ENCODE data around the gene USH2A.

USH2A gene

GRCh38 chr1:215889871-215890270 is 533.4 kb downstream of the USH2A start:
- DNase-seq = no peak
- TF ChIP-seq GATA1 (IDR thresholded peaks at IDR 0.05; ENCODE audit: low read depth, low read length) (no peak), POLR2A (IDR thresholded peaks at IDR 0.05; ENCODE audit: low read length) (no peak)

- TF ChIP-seq POLR2A (IDR thresholded peaks at IDR 0.05; ENCODE audit: low read length) (no peak), GATA1 (IDR thresholded peaks at IDR 0.05; ENCODE audit: low read depth, low read length) (no peak)
- DNase-seq = no peak
These were observed 535.1 kb downstream of the USH2A start for GRCh38 chr1:215888159-215888558.

- no peak for TF ChIP-seq GATA1 (IDR thresholded peaks at IDR 0.05; ENCODE audit: low read depth, low read length)
- no peak for TF ChIP-seq POLR2A (IDR thresholded peaks at IDR 0.05; ENCODE audit: low read length)
- DNase-seq = no peak
These were observed 535.6 kb downstream of the USH2A start for GRCh38 chr1:215887627-215888026.

- DNase-seq = no peak
- no peak for TF ChIP-seq GATA1 (IDR thresholded peaks at IDR 0.05; ENCODE audit: low read depth, low read length)
- TF ChIP-seq POLR2A (IDR thresholded peaks at IDR 0.05; ENCODE audit: low read length) = no peak
These were observed 540.2 kb downstream of the USH2A start for GRCh38 chr1:215883004-215883403.

- no peak for TF ChIP-seq GATA1 (IDR thresholded peaks at IDR 0.05; ENCODE audit: low read depth, low read length)
- TF ChIP-seq POLR2A (IDR thresholded peaks at IDR 0.05; ENCODE audit: low read length) = no peak
- DNase-seq = no peak
These were observed 544.4 kb downstream of the USH2A start for GRCh38 chr1:215878843-215879242.

GRCh38 chr1:215878128-215878527 is 545.1 kb downstream of the USH2A start:
- no peak for TF ChIP-seq GATA1 (IDR thresholded peaks at IDR 0.05; ENCODE audit: low read depth, low read length)
- TF ChIP-seq POLR2A (IDR thresholded peaks at IDR 0.05; ENCODE audit: low read length) = no peak
- no peak for DNase-seq

- TF ChIP-seq POLR2A (IDR thresholded peaks at IDR 0.05; ENCODE audit: low read length) = no peak
- TF ChIP-seq GATA1 (IDR thresholded peaks at IDR 0.05; ENCODE audit: low read depth, low read length) = no peak
- no peak for DNase-seq
These were observed 545.7 kb downstream of the USH2A start for GRCh38 chr1:215877452-215877951.

- TF ChIP-seq POLR2A (IDR thresholded peaks at IDR 0.05; ENCODE audit: low read length) (no peak), GATA1 (IDR thresholded peaks at IDR 0.05; ENCODE audit: low read depth, low read length) (no peak)
- no peak for DNase-seq
These were observed 547.5 kb downstream of the USH2A start for GRCh38 chr1:215875712-215876111.

GRCh38 chr1:215875236-215875635 is 548.0 kb downstream of the USH2A start:
- TF ChIP-seq GATA1 (IDR thresholded peaks at IDR 0.05; ENCODE audit: low read depth, low read length) = no peak
- no peak for TF ChIP-seq POLR2A (IDR thresholded peaks at IDR 0.05; ENCODE audit: low read length)
- no peak for DNase-seq

GRCh38 chr1:215872658-215873057 is 550.6 kb downstream of the USH2A start:
- DNase-seq = no peak
- TF ChIP-seq GATA1 (IDR thresholded peaks at IDR 0.05; ENCODE audit: low read depth, low read length) (no peak), POLR2A (IDR thresholded peaks at IDR 0.05; ENCODE audit: low read length) (no peak)

GRCh38 chr1:215868500-215868899 is 554.7 kb downstream of the USH2A start:
- no peak for TF ChIP-seq GATA1 (IDR thresholded peaks at IDR 0.05; ENCODE audit: low read depth, low read length)
- no peak for TF ChIP-seq POLR2A (IDR thresholded peaks at IDR 0.05; ENCODE audit: low read length)
- no peak for DNase-seq

- DNase-seq = no peak
- TF ChIP-seq GATA1 (IDR thresholded peaks at IDR 0.05; ENCODE audit: low read depth, low read length) (no peak), POLR2A (IDR thresholded peaks at IDR 0.05; ENCODE audit: low read length) (no peak)
These were observed 558.2 kb downstream of the USH2A start for GRCh38 chr1:215865060-215865459.

GRCh38 chr1:215863796-215864195 is 559.5 kb downstream of the USH2A start:
- no peak for DNase-seq
- no peak for TF ChIP-seq POLR2A (IDR thresholded peaks at IDR 0.05; ENCODE audit: low read length)
- no peak for TF ChIP-seq GATA1 (IDR thresholded peaks at IDR 0.05; ENCODE audit: low read depth, low read length)

- no peak for DNase-seq
- TF ChIP-seq POLR2A (IDR thresholded peaks at IDR 0.05; ENCODE audit: low read length) = no peak
- TF ChIP-seq GATA1 (IDR thresholded peaks at IDR 0.05; ENCODE audit: low read depth, low read length) = no peak
These were observed 562.4 kb downstream of the USH2A start for GRCh38 chr1:215860833-215861232.

GRCh38 chr1:215857317-215857716 is 565.9 kb downstream of the USH2A start:
- no peak for TF ChIP-seq POLR2A (IDR thresholded peaks at IDR 0.05; ENCODE audit: low read length)
- TF ChIP-seq GATA1 (IDR thresholded peaks at IDR 0.05; ENCODE audit: low read depth, low read length) = no peak
- DNase-seq = no peak
